ENCODE results near the gene TMA7B.

DNA sequence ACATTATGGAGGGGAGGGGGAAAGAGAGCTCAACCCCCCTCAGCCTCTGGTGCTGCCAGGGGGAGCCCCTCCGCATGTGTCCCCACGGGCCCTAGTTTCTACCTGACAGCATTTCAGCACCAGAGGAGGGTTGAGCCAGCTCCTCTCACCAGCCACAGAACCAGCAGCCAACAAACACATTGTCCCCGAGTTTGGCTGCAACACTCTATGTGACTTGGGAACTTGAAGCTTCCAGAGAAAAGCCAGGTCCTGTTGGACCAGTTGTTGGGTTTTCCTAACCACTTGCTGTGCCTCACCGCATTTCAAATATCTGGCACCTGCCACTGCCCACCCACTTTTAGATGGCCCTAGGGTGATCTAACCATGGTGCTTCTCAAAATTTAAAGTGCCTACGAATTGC is 13.5 kb downstream of the TMA7B start:
- TF ChIP-seq, protein P1, sequence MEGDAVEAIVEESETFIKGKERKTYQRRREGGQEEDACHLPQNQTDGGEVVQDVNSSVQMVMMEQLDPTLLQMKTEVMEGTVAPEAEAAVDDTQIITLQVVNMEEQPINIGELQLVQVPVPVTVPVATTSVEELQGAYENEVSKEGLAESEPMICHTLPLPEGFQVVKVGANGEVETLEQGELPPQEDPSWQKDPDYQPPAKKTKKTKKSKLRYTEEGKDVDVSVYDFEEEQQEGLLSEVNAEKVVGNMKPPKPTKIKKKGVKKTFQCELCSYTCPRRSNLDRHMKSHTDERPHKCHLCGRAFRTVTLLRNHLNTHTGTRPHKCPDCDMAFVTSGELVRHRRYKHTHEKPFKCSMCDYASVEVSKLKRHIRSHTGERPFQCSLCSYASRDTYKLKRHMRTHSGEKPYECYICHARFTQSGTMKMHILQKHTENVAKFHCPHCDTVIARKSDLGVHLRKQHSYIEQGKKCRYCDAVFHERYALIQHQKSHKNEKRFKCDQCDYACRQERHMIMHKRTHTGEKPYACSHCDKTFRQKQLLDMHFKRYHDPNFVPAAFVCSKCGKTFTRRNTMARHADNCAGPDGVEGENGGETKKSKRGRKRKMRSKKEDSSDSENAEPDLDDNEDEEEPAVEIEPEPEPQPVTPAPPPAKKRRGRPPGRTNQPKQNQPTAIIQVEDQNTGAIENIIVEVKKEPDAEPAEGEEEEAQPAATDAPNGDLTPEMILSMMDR (IDR thresholded peaks at IDR 0.05) = no peak
- TF ChIP-seq GATA2 (CRISPR knock-in tag; IDR thresholded peaks at IDR 0.05) = no peak
- TF ChIP-seq, protein P2, sequence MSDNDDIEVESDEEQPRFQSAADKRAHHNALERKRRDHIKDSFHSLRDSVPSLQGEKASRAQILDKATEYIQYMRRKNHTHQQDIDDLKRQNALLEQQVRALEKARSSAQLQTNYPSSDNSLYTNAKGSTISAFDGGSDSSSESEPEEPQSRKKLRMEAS (IDR thresholded peaks at IDR 0.05; ENCODE audit: low read depth) = no peak
- no peak for TF ChIP-seq FOSL2 (IDR thresholded peaks at IDR 0.05; ENCODE audit: borderline replicate concordance, low read depth)
